ELF-1 (cell line): ENCODE results near the gene RPL7L1.
A peak's percentile ranks its signal among the peaks of the same experiment; 100 is the strongest.
"Not testable (repeated sequence)": the region's sequence is repeated elsewhere in the genome, so short reads cannot be mapped to it uniquely, and the experiment has no call there.

Source experiments
- DNase-seq: peaks from one replicate; pipeline ENCODE4 v3.0.0-alpha.2; 2016; ENCODE audit warnings: low read depth, low spot score

Gene RPL7L1

GRCh38 chr6:42891199-42891722 is 11.8 kb downstream of the RPL7L1 start:
- no peak for DNase-seq

DNA sequence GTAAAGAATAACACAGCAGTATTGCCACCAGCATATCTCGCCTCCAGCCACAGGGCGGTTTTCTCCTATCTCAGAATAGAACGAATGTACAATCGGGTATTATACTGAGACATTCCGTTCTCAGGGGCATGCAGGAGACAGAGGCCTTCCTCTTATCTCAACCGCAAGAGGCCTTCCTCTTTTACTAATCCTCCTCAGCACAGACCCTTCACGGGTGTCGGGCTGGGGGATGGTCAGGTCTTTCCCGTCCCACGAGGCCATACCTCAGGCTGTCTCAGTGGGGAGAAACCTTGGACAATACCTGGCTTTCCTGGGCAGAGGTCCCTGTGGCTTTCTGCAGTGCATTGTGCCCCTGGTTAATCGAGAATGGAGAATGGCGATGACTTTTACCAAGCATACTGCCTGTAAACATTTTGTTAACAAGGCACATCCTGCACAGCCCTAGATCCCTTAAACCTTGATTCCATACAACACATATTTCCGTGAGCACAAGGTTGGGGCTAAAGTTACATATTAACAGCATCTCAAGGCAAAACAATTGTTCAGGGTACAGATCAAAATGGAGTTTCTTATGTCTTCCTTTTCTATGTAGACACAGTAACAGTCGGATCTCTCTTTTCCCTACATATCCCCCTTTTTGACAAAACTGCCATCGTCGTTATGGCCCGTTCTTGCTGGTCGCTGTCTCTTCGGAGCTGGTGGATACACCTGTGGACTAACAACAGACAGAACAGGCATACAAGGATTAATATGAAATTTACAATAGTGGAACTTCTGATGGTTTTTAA is 14.8 kb downstream of the RPL7L1 start:
- not testable (repeated sequence) for DNase-seq

DNA sequence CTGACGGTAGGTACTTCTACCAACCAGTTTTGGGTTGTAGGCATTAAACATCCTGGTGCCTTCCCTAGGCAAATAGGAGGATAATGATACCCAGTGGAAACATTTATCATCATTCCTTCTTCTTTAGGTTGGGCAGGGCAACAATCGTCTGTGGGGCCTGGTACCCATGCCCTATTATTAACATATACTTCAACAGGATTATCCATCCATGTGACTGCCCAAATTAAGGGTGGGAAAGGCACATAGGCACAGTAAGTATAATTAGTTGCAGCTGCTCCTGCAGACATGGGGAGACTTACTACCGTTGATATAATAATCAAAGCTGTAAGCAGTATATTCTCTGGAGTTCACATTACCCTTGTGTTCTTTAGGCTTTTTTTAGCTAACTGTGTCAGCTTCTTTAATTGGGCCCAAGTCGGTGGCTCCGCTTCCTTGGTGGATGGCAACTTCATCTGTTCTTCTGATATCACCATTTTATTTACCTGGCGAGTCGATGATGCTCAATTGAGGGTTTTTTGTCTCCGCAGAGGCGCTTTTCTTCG is 16.8 kb downstream of the RPL7L1 start:
- DNase-seq: no peak

- peak; percentile 78 for DNase-seq
Measured at GRCh38 chr6:42898891-42899361, 19.5 kb downstream of the RPL7L1 start.

DNA sequence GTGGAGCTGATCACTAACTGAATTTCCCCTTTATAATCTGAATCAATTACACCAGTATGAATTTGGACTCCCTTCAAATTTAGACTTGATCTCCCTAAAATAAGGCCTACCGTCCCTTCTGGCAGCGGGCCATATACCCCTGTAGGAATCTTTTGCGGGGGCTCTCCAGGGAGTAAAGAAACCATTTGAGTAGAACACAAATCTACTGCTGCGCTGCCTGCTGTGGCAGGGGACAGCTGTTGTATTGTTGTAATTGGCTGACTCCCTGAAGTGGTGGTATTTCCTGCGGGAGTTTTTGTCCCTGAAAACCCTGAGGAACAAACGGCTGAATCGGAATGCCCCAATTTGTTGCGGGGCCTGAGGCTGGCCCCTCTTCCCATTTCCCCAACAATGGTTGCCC is 20.5 kb downstream of the RPL7L1 start:
- DNase-seq: peak; percentile 23

DNA sequence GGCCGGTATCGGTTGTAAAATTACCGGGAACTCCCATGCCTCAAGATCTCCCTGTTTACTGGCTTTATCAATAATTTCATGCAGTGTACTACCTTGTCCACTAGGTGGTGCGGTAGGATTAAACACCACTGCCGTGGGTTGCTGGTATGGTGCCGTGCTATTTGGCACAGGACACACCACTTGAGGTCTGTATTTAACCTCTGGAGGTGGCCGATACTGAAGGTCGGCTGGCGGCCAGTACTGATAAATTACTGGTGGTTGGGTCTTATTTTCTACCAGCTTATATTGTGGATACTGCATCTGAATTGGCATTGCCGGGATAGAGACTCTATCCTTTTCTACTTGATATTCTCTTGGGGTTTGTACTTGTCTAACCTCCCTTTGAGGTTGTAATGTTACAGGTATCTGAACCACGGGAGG is 22.1 kb downstream of the RPL7L1 start:
- peak; percentile 82 for DNase-seq

DNA sequence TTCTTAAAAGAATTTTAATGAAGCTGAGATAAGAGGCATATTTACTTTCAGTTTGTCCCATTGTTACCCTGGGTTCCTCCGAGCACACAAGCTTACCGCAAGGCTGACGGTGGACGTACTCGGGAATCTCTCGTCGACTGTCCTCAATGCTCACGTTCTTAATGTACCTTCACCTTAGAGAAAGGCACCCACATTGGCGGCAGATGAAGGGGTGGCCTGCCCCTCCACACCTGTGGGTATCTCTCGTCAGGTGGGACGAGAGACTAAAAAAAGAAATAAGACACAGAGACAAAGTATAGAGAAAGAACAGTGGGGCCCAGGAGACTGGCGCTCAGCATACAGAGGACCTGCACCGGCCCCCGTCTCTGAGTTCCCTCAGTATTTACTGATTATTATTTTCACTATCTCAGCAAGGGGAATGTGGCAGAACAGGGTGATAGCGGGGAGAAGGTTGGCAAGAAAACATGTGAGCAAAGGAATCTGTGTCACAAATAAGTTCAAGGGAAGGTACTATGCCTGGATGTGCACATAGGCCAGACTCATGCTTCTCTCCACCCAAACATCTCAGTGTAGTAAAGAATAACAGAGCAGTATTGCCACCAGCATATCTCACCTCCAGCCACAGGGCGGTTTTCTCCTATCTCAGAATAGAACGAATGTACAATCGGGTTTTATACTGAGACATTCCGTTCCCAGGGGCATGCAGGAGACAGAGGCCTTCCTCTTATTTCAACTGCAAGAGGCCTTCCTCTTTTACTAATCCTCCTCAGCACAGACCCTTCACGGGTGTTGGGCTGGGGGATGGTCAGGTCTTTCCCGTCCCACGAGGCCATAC is 23.2 kb downstream of the RPL7L1 start:
- DNase-seq: not testable (repeated sequence)

DNA sequence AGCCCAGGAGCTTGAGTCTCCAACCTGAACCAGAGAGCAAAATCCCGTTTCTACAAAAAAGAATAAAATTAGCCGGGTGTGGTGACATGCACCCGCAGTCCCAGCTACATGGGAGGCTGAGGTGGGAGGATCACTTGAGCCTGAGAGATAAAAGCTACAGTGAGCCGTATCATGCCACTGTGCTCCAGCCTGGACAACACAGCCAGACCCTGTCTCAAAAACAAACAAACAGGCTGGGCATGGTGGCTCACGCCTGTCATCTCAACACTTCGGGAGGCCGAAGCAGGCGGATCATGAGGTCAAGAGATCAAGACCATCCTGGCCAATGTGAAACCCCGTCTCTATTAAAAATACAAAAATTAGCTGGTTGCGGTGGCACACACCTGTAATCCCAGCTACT is 25.1 kb downstream of the RPL7L1 start:
- DNase-seq: no peak

DNA sequence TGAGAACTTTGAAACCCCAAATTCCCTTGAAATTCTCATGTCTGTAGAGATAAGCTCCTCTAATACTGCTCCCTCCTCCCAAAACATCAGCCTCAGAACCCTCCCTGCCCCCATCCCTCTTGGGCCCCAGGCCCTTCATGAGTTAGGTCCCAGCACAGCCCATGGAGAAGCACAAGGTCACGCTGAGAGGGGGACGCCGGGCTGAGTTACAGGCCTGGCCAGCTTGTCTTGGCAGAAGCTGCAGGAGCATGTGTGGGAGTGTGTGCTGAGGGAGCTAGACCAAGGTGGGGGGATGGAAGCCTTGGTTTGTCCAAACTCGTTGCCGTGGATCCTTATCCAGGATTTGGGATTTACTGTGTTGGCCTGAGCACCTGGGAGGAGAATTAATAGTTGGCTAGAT is 27.9 kb downstream of the RPL7L1 start:
- no peak for DNase-seq

DNA sequence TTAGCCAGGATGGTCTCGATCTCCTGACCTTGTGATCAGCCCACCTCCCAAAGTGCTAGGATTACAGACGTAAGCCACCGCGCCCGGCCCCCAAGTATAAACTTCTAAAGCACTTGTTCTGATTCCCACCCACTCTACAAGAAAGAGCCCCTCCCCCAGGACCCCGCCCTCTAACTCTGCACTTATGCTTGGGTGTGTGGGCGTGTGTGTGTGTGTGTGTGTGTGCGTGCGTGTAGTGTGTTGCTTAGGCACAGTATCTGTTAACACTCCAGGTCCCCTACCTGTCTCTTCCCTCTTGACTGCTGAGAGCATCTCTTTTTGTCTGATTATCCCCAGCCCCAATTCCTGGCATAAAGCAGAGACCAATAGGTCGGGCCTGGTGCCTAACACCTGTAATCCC is 30.4 kb downstream of the RPL7L1 start:
- DNase-seq: no peak

DNA sequence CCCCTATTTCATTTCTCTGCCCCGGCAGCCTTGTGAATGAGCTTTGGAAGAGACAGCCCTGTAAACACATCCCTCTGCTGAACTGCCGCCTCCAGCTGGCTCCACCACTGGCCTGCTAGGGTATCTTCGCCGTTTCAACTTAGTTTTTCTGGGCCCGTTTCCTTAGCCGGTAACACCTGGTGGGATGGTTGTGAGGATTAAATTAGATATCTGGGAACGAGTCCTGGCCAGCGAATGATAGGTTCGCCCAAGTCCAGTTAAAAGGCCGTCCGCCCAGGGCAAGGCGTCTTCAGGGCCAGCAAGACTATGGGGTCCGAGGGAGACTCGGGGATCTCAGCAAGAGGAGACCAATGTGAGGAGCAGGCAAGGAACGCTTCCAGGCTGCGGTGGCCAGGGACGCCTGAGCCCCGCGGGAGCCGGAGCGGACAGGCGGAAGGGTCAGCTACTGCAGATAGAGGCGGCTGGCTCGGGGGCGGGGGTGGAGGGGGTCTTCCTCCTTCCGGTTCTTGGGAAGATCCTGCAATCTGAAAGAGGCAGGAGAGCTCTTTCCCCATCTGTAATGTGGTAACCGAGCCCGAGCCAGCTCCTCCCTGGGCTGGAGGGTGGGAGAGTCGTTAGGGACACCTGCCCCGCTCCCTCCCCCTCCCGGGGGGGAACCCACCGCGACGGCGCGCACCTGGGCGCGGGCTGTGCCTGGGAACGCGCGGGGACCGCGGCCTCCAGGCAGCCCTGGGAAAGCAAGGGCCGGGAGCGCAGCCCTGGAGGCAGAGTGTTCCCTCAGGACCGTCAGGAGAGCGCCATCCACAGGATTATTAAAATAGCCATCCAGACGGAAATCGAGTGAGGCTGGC is 32.0 kb downstream of the RPL7L1 start:
- DNase-seq: peak; percentile 79

DNA sequence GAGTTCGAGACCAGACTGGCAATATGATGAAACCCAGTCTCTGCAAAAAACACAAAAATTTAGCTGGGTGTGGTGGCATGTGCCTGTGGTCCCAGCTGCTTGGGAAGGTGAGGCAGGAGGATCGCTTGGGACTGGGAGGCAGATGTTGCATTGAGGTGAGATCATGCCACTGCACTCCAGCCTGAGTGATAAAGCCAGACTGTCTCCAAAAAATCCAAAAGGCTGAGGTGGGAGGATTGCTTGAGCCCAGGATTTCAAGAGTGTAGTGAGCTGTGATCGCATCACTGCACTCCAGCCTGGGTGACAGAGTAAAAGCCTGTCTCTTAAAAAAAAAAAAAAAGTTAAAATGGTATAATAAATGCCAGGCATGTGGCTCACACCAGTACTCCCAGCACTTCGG is 35.1 kb downstream of the RPL7L1 start:
- DNase-seq: no peak

DNA sequence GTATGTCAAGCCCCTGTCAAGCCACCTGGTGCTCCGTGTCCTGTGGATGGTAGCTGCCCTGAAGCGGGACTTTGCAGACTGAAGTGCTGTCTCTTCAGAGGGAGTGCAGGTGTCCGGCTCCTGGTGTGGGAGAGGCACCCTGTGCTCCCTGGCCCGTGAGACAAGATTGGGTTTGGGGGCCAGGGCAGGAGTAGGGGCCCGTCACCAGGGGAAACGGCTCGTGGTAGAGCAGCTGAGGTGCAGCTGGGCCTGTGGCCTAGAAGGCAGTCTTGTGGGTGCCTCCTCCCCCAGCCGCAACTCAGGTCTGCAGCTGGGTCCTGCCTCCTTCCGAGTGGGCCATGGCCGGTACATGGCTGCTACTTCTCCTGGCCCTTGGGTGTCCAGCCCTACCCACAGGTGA is 36.3 kb downstream of the RPL7L1 start, which contains the start of gene PTCRA:
PTCRA (plus strand) TSS at position 322 of the 400 bp plus-strand sequence; CDS start at position 339, 17 bp downstream.
- DNase-seq: no peak

DNA sequence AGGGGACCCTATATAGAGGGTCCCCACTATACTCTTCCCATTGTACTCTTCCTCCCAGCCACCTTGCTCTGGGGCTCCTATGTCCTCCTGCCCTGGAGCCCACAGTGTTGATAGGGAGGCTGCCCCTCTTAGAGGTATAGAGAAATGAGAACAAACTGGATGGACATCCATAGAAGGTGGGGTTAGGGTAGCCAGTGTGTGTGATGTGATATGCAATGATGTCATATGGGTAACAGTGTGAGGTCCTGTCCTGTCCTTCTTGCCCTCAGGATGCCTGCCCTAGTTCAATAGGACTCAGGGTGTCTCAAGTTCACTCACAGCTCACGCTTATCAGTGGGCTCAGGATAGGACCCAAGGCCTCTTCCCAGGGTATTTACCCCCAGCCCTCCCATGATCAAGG is 36.9 kb downstream of the RPL7L1 start:
- no peak for DNase-seq

DNA sequence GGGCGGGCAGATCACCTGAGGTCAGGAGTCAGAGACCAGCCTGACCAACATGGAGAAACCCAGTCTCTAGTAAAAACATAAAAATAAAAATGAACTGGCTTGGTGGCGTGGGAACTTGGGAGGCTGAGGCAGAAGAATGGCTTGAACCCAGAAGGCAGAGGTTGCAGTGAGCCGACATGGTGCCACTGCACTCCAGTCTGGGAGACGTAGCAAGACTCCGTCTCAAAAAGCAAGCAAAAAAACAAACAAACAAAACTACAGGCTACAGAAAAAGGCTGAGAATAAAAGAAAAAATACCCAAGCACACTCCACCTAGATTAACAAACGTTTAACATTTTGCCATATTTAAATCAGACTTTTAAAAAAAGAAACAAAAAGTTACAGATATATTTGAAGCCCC is 42.4 kb downstream of the RPL7L1 start:
- no peak for DNase-seq

- DNase-seq: no peak
Measured at GRCh38 chr6:42923666-42924065, 44.2 kb downstream of the RPL7L1 start.

GRCh38 chr6:42925248-42925857 is 45.9 kb downstream of the RPL7L1 start:
- peak; percentile 89 for DNase-seq

DNA sequence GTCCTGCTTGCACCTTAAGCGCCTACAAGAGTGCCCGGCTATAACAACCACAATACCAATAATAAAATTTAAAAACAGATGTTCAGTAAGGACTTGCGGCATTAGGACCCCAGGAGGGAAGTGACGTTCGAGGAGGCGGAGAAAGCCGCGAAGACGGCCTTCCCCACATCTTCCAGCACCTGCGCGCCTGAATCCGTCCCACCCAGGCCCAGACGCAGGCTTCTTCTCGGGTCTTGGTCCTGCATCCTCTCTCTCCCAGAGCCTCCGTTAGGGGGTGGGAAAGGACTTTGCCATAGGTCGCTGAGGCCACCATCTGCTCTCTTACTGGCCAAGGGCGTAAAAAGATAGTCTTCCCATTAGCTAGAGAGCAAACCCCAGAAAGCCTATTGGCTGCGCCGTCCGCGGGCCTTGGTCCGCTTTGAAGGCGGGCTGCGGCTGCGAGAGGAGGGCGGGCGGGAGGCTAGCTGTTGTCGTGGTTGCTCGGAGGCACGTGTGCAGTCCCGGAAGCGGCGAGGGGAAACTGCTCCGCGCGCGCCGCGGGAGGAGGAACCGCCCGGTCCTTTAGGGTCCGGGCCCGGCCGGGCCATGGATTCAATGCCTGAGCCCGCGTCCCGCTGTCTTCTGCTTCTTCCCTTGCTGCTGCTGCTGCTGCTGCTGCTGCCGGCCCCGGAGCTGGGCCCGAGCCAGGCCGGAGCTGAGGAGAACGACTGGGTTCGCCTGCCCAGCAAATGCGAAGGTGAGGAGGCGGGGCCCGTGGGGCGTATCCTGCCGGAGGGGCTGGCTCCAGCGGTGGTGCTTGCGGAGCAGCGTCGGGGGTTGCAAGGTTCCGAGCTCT is 49.8 kb downstream of the RPL7L1 start, which contains the start of gene CNPY3:
CNPY3 (plus strand) TSS at position 495 of the 835 bp plus-strand sequence; CDS start at position 586, 91 bp downstream.
- DNase-seq: peak; percentile 99

DNA sequence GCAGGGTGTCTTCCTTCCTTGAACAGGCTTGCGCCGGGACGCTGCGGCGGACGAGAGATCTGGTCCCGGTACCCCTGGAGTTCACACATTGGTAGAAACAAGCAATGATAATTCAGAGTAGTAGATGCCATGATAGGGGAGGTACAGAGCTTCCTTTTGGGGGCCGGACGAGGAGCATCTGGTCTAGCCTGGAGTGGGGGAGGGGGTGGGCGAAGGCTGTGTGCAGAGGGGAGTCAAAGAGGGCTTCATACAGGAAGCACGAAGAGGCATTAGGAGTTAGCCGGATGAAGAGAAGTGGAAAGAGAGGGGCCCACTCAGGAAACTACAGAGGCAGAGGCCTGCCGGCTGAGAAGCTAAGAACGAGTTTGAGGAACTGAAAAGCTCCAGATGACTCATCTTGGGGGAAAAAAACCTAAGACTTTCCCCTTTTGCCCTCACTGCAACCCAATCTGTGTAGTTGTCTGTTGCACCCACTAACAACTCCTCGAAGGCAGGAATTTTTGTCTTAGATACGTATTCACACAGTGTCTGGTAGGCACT is 50.5 kb downstream of the RPL7L1 start:
- DNase-seq: no peak
